H1 (cell line): ENCODE measurements around the gene TSPAN9. TPM values are rescaled to one million over a fixed set of nuclear protein-coding genes. Genes with fewer than 3 reads are reported as not detected.

Experiments
- FOSL1 ChIP-seq: IDR thresholded peaks from 2 replicates; pipeline ENCODE4 v1.6.1; 2011; ENCODE audit warnings: mild to moderate bottlenecking, low read depth, low read length, moderate library complexity; ENCODE audit not compliant: insufficient read depth
- RFX5 ChIP-seq: IDR thresholded peaks from 2 replicates; pipeline ENCODE4 v1.6.1; 2011; ENCODE audit warnings: low read depth, low read length, improper control_type of control experiment, borderline replicate concordance
- SIN3A ChIP-seq, 2 experiments: IDR thresholded peaks in 1 of 2; conservative IDR thresholded peaks in 1 of 2; 2 replicates each; pipeline ENCODE4 v1.6.1; 2011 to 2012; ENCODE audit warnings: low read length in 2 of 2, improper control_type of control experiment in 1 of 2, low read depth in 1 of 2, mild to moderate bottlenecking in 1 of 2
- polyA plus RNA-seq, 7 experiments: library from polyadenylated mRNA; depleted of rRNA in 3 of 7; stranded (reverse) in 5 of 7; unstranded in 2 of 7; fragments of >200 nt in 5 of 7; fragments of 200-250 nt in 2 of 7; gene quantifications; 1 replicate in 5 of 7; 2 replicates in 1 of 7; 4 replicates in 1 of 7; pipeline versions ENCODE4 v1.2.1 to v1.2.3, GENCODE V29; 2011 to 2013; ENCODE audit warnings: missing spikeins in 2 of 7, mixed read lengths in 2 of 7
- total RNA-seq: library from RNA; stranded (reverse); fragmentation: NEBNext Ultra II Directional; extraction: Animal tissue kit (Norgen Biotek cat#: 25700); gene quantifications from 2 replicates; pipeline ENCODE4 v1.2.1, GENCODE V29; 2021
- TF ChIP-seq, protein P1 (sequence below): fragments of 300-600 bp; sonication (generic); IDR thresholded peaks from 2 replicates; pipeline ENCODE4 v1.7.1; 2012; ENCODE audit warnings: low read length, moderate library complexity, mild to moderate bottlenecking, inconsistent platforms; ENCODE audit not compliant: insufficient replicate concordance

Gene TSPAN9
- total and polyA plus RNA-seq, 2 of the 8 experiments (the other 6 are each of a cell fraction or from before 2014, with no cell fraction given) = 11.5 to 29.1 TPM

- TF ChIP-seq, protein P1, sequence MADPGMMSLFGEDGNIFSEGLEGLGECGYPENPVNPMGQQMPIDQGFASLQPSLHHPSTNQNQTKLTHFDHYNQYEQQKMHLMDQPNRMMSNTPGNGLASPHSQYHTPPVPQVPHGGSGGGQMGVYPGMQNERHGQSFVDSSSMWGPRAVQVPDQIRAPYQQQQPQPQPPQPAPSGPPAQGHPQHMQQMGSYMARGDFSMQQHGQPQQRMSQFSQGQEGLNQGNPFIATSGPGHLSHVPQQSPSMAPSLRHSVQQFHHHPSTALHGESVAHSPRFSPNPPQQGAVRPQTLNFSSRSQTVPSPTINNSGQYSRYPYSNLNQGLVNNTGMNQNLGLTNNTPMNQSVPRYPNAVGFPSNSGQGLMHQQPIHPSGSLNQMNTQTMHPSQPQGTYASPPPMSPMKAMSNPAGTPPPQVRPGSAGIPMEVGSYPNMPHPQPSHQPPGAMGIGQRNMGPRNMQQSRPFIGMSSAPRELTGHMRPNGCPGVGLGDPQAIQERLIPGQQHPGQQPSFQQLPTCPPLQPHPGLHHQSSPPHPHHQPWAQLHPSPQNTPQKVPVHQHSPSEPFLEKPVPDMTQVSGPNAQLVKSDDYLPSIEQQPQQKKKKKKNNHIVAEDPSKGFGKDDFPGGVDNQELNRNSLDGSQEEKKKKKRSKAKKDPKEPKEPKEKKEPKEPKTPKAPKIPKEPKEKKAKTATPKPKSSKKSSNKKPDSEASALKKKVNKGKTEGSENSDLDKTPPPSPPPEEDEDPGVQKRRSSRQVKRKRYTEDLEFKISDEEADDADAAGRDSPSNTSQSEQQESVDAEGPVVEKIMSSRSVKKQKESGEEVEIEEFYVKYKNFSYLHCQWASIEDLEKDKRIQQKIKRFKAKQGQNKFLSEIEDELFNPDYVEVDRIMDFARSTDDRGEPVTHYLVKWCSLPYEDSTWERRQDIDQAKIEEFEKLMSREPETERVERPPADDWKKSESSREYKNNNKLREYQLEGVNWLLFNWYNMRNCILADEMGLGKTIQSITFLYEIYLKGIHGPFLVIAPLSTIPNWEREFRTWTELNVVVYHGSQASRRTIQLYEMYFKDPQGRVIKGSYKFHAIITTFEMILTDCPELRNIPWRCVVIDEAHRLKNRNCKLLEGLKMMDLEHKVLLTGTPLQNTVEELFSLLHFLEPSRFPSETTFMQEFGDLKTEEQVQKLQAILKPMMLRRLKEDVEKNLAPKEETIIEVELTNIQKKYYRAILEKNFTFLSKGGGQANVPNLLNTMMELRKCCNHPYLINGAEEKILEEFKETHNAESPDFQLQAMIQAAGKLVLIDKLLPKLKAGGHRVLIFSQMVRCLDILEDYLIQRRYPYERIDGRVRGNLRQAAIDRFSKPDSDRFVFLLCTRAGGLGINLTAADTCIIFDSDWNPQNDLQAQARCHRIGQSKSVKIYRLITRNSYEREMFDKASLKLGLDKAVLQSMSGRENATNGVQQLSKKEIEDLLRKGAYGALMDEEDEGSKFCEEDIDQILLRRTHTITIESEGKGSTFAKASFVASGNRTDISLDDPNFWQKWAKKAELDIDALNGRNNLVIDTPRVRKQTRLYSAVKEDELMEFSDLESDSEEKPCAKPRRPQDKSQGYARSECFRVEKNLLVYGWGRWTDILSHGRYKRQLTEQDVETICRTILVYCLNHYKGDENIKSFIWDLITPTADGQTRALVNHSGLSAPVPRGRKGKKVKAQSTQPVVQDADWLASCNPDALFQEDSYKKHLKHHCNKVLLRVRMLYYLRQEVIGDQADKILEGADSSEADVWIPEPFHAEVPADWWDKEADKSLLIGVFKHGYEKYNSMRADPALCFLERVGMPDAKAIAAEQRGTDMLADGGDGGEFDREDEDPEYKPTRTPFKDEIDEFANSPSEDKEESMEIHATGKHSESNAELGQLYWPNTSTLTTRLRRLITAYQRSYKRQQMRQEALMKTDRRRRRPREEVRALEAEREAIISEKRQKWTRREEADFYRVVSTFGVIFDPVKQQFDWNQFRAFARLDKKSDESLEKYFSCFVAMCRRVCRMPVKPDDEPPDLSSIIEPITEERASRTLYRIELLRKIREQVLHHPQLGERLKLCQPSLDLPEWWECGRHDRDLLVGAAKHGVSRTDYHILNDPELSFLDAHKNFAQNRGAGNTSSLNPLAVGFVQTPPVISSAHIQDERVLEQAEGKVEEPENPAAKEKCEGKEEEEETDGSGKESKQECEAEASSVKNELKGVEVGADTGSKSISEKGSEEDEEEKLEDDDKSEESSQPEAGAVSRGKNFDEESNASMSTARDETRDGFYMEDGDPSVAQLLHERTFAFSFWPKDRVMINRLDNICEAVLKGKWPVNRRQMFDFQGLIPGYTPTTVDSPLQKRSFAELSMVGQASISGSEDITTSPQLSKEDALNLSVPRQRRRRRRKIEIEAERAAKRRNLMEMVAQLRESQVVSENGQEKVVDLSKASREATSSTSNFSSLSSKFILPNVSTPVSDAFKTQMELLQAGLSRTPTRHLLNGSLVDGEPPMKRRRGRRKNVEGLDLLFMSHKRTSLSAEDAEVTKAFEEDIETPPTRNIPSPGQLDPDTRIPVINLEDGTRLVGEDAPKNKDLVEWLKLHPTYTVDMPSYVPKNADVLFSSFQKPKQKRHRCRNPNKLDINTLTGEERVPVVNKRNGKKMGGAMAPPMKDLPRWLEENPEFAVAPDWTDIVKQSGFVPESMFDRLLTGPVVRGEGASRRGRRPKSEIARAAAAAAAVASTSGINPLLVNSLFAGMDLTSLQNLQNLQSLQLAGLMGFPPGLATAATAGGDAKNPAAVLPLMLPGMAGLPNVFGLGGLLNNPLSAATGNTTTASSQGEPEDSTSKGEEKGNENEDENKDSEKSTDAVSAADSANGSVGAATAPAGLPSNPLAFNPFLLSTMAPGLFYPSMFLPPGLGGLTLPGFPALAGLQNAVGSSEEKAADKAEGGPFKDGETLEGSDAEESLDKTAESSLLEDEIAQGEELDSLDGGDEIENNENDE = no peak
- TF ChIP-seq RFX5 = no peak
- no peak for TF ChIP-seq FOSL1
- no peak for TF ChIP-seq SIN3A (conservative IDR thresholded peaks at IDR 0.05 in 1 of 2, IDR thresholded peaks at IDR 0.05 in 1 of 2; ENCODE audit: low read depth in 1 of 2, low read length in 2 of 2)
Observed at GRCh38 chr12:3251691-3252090, 174.5 kb downstream of the TSPAN9 start (continued).
